GM21390 (cell line): ENCODE results near the gene ZMYM5.
"Not testable (repeated sequence)": the region's sequence is repeated elsewhere in the genome, so short reads cannot be mapped to it uniquely, and the experiment has no call there.

Experiments
- ATAC-seq: cut with Tn5 transposase; IDR thresholded peaks from one replicate; pipeline ENCODE4 v1.9.1; 2021; ENCODE audit not compliant: unreplicated experiment

The ZMYM5 gene

GRCh38 chr13:19863323-19864023 is at the start of gene ZMYM5:
TSS of gene ZMYM5 (minus strand) at chr13:19863649. CDS start at chr13:19852180, 11,469 bp downstream.
- ATAC-seq, result peak; percentile 84

DNA sequence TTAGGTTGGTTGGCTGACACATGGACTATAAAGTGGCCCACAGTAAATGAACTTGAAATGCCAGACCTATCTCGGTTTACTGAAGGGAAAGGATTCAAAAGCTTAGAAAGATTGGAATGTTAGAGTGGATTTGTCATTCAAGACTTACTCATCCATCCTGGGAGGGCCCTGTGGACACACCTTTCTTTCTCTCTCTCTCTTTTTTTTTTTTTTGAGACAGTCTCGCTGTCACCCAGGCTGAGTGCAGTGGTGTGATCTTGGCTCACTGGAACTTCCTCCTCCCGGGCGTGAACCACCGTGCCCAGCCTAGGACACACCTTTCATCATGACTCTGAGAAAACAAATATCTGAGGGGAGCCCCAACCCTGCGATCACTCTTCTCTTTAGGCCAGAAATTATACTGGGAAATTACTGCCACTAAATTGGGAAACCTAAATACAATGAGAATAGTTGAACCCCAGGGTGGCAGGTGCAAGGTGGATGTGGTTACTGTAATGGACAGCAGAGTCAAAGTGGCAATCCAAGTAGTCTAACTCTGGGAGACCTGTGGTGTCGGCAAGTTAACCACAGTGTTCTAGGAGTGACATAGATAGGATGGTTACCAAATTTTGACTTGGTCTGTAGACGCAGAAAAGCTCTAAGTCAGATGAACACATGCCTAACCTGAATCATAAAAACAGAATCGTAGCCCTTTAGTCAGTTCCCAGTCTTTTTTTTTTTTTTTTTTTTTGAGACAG is 47.1 kb upstream of the ZMYM5 start:
- no peak for ATAC-seq

GRCh38 chr13:19908350-19908986 is 45.0 kb upstream of the ZMYM5 start:
- no peak for ATAC-seq

- ATAC-seq, result not testable (repeated sequence)
Measured at GRCh38 chr13:19905487-19906195, 42.2 kb upstream of the ZMYM5 start.

- no peak for ATAC-seq
Measured at GRCh38 chr13:19890030-19890429, 26.6 kb upstream of the ZMYM5 start.

- no peak for ATAC-seq
Measured at GRCh38 chr13:19888799-19889198, 25.4 kb upstream of the ZMYM5 start.

DNA sequence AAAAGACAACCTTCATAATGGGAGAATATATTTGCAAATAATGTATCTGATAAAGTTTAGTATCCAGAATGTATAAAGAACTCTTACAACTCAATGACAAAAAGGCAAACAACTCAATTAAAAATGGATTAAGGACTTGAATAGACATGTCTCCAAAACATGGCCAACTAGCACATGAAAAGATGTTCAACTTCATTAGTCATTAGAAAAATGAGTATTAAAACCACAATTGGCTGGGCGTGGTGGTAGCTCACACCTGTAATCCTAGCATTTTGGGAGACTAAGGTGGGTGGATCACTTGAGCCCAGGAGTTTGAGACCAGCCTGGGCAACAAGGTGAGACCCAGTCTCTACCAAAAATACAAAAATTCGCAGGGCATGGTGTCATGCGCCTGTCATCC is 18.8 kb upstream of the ZMYM5 start:
- no peak for ATAC-seq

GRCh38 chr13:19881641-19882040 is 18.2 kb upstream of the ZMYM5 start:
- no peak for ATAC-seq

DNA sequence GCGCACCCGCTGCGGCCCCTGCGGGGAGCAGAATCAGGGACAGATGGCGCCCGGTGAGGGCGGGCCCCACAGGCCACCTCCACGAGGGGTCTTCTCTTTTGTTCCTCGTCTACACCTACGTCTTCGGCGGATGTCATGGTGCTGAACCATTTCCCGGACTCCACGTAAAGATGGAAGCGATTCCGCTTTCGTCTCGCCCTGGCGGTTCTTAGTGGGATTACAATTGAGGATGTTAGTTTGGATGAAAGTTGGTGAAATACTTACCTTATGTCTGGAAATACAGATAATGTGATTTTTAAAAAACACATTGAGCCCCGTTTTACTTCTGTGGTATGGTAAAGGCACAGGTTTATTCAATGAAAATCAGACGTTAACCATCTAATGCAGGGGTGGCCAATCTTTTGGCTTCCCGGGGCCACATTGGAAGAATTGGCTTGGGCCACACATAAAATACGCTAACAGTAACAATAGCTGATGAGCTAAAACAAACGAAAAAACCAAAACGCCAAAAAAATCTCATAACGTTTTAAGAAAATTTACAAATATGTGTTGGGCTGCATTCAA is 1.4 kb upstream of the ZMYM5 start:
- ATAC-seq, result peak; percentile 5

- peak; percentile 26 for ATAC-seq
Measured at GRCh38 chr13:19864024-19864745, 736 bp upstream of the ZMYM5 start.

DNA sequence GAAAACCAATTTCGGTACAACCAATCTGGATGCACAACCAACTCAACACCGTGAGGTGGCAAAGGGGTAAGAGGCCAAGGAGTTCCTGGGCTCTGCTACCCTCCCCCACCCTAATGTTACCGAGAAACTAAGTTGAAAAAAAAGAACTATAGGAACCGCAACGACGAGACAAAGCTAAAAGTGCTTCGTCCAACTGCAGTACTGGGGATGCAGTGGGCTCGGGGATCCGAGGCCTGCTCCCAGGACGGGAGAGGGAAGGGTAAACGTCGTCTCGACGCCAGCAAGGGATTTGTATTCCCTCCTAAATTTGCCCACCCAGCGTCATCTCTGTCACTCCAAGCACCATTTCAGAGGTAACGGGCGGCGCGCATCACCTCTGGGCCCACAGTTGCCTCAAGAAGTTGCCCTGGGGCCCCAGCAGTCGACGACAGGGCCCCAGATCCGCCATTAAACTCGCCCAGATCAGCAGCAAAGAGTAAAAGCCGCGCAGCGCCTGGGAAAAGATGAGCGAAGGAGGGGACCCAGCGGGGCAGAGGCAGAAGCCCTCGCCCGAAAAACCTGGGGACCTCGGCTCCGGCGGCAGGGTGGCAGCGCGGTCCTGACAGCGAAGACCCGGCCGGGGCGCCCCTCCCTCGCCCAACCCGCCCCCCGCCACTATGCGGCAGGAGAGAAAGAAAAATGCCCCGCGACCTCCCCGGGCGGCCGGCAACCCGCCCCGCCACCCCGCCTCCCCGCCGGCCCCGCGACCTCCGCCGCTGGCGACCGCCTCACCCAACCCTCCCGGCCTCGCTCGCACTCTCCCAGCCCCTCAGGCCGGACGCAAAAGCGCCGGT is 752 bp downstream of the ZMYM5 start:
- ATAC-seq, result no peak

DNA sequence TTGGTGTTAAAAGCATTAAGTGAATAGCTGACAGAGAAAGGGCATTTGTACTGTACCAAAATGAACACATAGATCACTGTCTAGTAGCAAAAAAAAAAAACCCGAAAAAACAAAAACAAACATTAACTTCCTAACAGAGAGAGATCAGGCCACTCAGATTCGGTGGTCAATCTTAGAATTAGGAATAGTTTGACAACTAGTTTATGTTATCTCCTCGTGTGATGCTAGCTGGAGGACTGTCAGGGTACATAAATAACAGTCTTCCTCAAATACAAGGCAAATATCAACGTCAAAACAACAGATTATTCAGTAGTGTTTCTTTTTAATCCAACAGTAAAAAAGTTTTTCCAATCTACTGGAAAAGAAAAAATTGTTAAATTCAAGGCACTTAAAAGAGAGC is 1.7 kb downstream of the ZMYM5 start:
- ATAC-seq, result no peak

GRCh38 chr13:19860884-19861655 is 2.4 kb downstream of the ZMYM5 start:
- ATAC-seq, result no peak

- ATAC-seq, result not testable (repeated sequence)
Measured at GRCh38 chr13:19857637-19858036, 5.8 kb downstream of the ZMYM5 start.

- ATAC-seq, result no peak
Measured at GRCh38 chr13:19852766-19853165, 10.7 kb downstream of the ZMYM5 start.

DNA sequence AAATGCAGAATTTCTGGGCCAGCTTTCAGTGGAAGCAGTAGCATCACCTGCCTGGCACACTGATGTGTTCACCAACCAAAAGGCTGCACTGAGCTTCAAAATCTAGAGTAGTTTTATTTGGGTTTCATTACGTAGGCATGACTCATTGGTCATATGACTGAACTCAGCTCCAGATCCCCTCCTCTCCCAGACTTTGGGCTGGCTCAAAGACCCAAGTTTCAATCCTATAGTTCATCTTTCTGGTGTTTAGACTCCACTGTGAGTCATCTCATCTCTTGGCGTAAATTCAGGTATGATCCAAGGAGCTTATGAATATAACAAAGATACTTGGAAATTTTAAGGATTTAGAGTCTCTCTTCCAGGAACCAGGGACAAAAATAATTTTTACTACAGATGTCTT is 17.7 kb downstream of the ZMYM5 start:
- no peak for ATAC-seq

DNA sequence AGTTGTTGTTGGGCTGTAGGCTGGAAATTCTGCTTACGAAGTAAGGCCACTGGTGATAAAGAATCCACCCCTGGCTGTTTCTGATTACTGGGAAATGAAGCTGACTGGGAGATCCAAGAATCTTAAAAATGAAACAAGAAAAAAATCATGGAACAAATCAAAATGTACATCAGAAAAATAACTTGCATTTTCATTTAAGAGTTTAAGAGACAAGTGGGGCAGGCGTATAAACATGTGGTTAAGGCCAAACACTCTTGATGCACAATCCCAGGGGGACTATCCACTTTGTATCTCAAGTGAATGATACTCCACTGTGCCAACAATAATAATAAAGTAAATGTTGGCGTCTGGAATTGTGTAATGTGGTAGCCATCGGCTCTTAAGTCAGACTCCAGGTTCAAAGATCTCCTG is 24.6 kb downstream of the ZMYM5 start:
- no peak for ATAC-seq

DNA sequence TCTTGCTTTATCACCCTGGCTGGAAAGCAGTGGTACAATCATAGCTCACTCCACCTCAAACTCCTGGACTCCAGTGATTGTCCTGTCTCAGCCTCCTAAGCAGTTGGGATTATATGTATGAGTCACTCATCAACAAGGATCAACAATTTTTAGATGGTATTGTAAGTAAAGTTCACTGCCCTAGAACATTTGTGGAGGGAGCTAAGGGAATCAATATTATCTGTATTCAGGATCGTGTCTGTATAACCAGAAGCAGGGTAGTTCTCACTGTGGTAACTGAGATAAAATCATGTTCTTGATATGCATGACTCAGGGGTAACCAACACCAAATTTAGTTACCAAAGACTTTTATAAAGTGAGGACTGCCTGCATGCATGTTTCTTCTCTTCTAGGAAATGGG is 27.0 kb downstream of the ZMYM5 start:
- no peak for ATAC-seq

GRCh38 chr13:19834704-19835103 is 28.7 kb downstream of the ZMYM5 start:
- ATAC-seq, result no peak
